NCI-H146 (cell line): Measurements from ENCODE around the gene CYTH2.
A peak's percentile ranks its signal among the peaks of the same experiment; 100 is the strongest.

Experiments used
- DNase-seq: peaks from one replicate; lab custom pipeline; 2025; lab: John Stamatoyannopoulos, UW

The CYTH2 gene

GRCh38 chr19:48469289-48469881 lies at the start of gene CYTH2:
CYTH2 (plus strand) TSS chr19:48469369; CDS start chr19:48469508, 139 bp downstream.
- peak; percentile 89 for DNase-seq

GRCh38 chr19:48421548-48421947 lies 47.6 kb upstream of the CYTH2 start:
- no peak for DNase-seq

GRCh38 chr19:48424694-48425219 lies 44.4 kb upstream of the CYTH2 start:
- no peak for DNase-seq

- no peak for DNase-seq
Measured at GRCh38 chr19:48428670-48429069, 40.5 kb upstream of the CYTH2 start.

GRCh38 chr19:48433337-48433736 lies 35.8 kb upstream of the CYTH2 start:
- DNase-seq, result no peak

GRCh38 chr19:48436586-48436985 lies 32.6 kb upstream of the CYTH2 start:
- no peak for DNase-seq

- DNase-seq, result no peak
Measured at GRCh38 chr19:48441360-48442050, 27.7 kb upstream of the CYTH2 start.

- DNase-seq, result no peak
Measured at GRCh38 chr19:48442116-48443035, 26.8 kb upstream of the CYTH2 start.

- DNase-seq, result peak; percentile 47
Measured at GRCh38 chr19:48443256-48443655, 25.9 kb upstream of the CYTH2 start.

- DNase-seq, result peak; percentile 25
Measured at GRCh38 chr19:48443731-48444128, 25.4 kb upstream of the CYTH2 start.

- peak; percentile 28 for DNase-seq
Measured at GRCh38 chr19:48444129-48444935, 24.8 kb upstream of the CYTH2 start.

- no peak for DNase-seq
Measured at GRCh38 chr19:48444936-48445200, 24.3 kb upstream of the CYTH2 start.

GRCh38 chr19:48445256-48445605 lies 23.9 kb upstream of the CYTH2 start:
- DNase-seq, result peak; percentile 87

GRCh38 chr19:48445606-48446481 lies 23.3 kb upstream of the CYTH2 start, which contains the start of gene GRWD1:
GRWD1 (plus strand) TSS chr19:48445983; CDS start chr19:48446006, 23 bp downstream.
- peak; percentile 99 for DNase-seq

GRCh38 chr19:48446579-48446978 lies 22.6 kb upstream of the CYTH2 start:
- no peak for DNase-seq

GRCh38 chr19:48448563-48448962 lies 20.6 kb upstream of the CYTH2 start:
- no peak for DNase-seq

GRCh38 chr19:48450441-48450840 lies 18.7 kb upstream of the CYTH2 start:
- no peak for DNase-seq

- DNase-seq, result no peak
Measured at GRCh38 chr19:48450863-48451262, 18.3 kb upstream of the CYTH2 start.

GRCh38 chr19:48451624-48452023 lies 17.5 kb upstream of the CYTH2 start:
- no peak for DNase-seq

GRCh38 chr19:48452289-48453190 lies 16.6 kb upstream of the CYTH2 start:
- no peak for DNase-seq
